GM23338 (cell line): ENCODE results near the gene CBFA2T3. TPM values are rescaled to one million over a fixed set of nuclear protein-coding genes. Genes with fewer than 3 reads are reported as not detected.

ENCODE experiments used
- ATAC-seq: fragments of 200-7000 bp; cut with Tn5 transposase; 3 replicates; pipeline ENCODE4 v1.9.1; 2020
- DNase-seq: peaks from one replicate; pipeline ENCODE4 v3.0.0-alpha.2; 2015; ENCODE audit warnings: low spot score
- H2AFZ ChIP-seq: fragments of 200-600 bp; sonication (generic); 2 replicates; pipeline ENCODE4 v1.8.0; 2016; ENCODE audit warnings: antibody characterized with exemption, mild to moderate bottlenecking, moderate library complexity
- H3F3A ChIP-seq: fragments of 200-600 bp; sonication (generic); replicated peaks from 2 replicates; pipeline ENCODE4 v1.8.0; 2017; ENCODE audit warnings: antibody characterized with exemption, mixed run types, low read depth
- H3K27ac ChIP-seq: fragments of 200-600 bp; sonication (generic); 2 replicates; pipeline ENCODE4 v1.6.1; 2016; ENCODE audit warnings: low read depth
- H3K27me3 ChIP-seq: fragments of 200-600 bp; sonication (generic); 2 replicates; pipeline ENCODE4 v1.8.0; 2016; ENCODE audit warnings: mild to moderate bottlenecking, mixed run types, moderate library complexity; ENCODE audit not compliant: insufficient read depth
- H3K36me3 ChIP-seq: fragments of 200-600 bp; sonication (generic); 2 replicates; pipeline ENCODE4 v1.8.0; 2016; ENCODE audit warnings: mild to moderate bottlenecking; ENCODE audit not compliant: insufficient read depth
- H3K4me1 ChIP-seq: fragments of 200-600 bp; sonication (generic); 2 replicates; pipeline ENCODE4 v1.8.0; 2016; ENCODE audit warnings: mild to moderate bottlenecking, moderate library complexity; ENCODE audit not compliant: insufficient read depth
- H3K4me2 ChIP-seq: fragments of 200-600 bp; sonication (generic); 2 replicates; pipeline ENCODE4 v1.7.1; 2017; ENCODE audit warnings: mixed run types
- H3K4me3 ChIP-seq: fragments of 200-600 bp; sonication (generic); 2 replicates; pipeline ENCODE4 v1.6.1; 2016; ENCODE audit warnings: mixed run types
- H3K79me2 ChIP-seq: fragments of 200-600 bp; sonication (generic); replicated peaks from 2 replicates; pipeline ENCODE4 v1.8.0; 2017; ENCODE audit warnings: mild to moderate bottlenecking; ENCODE audit not compliant: insufficient read depth
- H3K9me2 ChIP-seq: fragments of 200-600 bp; sonication (generic); 2 replicates; pipeline ENCODE4 v1.8.0; 2017; ENCODE audit not compliant: insufficient read depth
- H4K20me1 ChIP-seq: fragments of 200-600 bp; sonication (generic); replicated peaks from 2 replicates; pipeline ENCODE4 v1.8.0; 2017; ENCODE audit warnings: mild to moderate bottlenecking; ENCODE audit not compliant: insufficient read depth
- H3K27ac Mint-ChIP-seq: 2 replicates; pipeline ENCODE4 v1.8.0; 2020; ENCODE audit warnings: inconsistent platforms, mild to moderate bottlenecking, moderate library complexity, mixed read lengths
- H3K27me3 Mint-ChIP-seq: 3 replicates; pipeline ENCODE4 v1.8.0; 2022; ENCODE audit warnings: low read depth, mild to moderate bottlenecking, moderate library complexity, mixed read lengths, inconsistent platforms; ENCODE audit not compliant: insufficient read depth, poor library complexity
- H3K36me3 Mint-ChIP-seq: 3 replicates; pipeline ENCODE4 v1.8.0; 2021; ENCODE audit warnings: low read depth, mild to moderate bottlenecking, inconsistent platforms, moderate library complexity, mixed read lengths
- H3K4me1 Mint-ChIP-seq: 3 replicates; pipeline ENCODE4 v1.8.0; 2020; ENCODE audit warnings: mild to moderate bottlenecking, inconsistent platforms, mixed read lengths
- H3K4me3 Mint-ChIP-seq: 3 replicates; pipeline ENCODE4 v1.8.0; 2021; ENCODE audit warnings: moderate library complexity, mild to moderate bottlenecking, inconsistent platforms, mixed read lengths
- H3K9me3 Mint-ChIP-seq: 3 replicates; pipeline ENCODE4 v1.8.0; 2020; ENCODE audit warnings: moderate library complexity, mild to moderate bottlenecking, inconsistent platforms, mixed read lengths
- CREB1 ChIP-seq: fragments of 250-450 bp; sonication (Bioruptor Pico); IDR thresholded peaks from 2 replicates; pipeline ENCODE4 v1.5.0; 2020; ENCODE audit warnings: low read depth, mild to moderate bottlenecking, moderate library complexity
- EZH2 ChIP-seq: fragments of 200-600 bp; sonication (generic); IDR thresholded peaks from one replicate; pipeline ENCODE4 v1.8.0; 2017; ENCODE audit warnings: antibody characterized with exemption, mild to moderate bottlenecking, low read depth; ENCODE audit not compliant: unreplicated experiment
- EZH2phosphoT487 ChIP-seq: fragments of 200-600 bp; sonication (generic); IDR thresholded peaks from one replicate; pipeline ENCODE4 v1.8.1; 2018; ENCODE audit warnings: antibody characterized with exemption; ENCODE audit not compliant: unreplicated experiment
- JUNB ChIP-seq: IDR thresholded peaks from one replicate; pipeline ENCODE4 v1.6.1; 2016; ENCODE audit warnings: antibody characterized with exemption; ENCODE audit not compliant: unreplicated experiment
- NANOG ChIP-seq: IDR thresholded peaks from 2 replicates; pipeline ENCODE4 v1.6.1; 2016; ENCODE audit warnings: antibody characterized with exemption, borderline replicate concordance
- POLR2AphosphoS5 ChIP-seq: IDR thresholded peaks from 2 replicates; pipeline ENCODE4 v1.6.1; 2016; ENCODE audit warnings: antibody characterized with exemption, low read depth
- STAT1 ChIP-seq: IDR thresholded peaks from one replicate; pipeline ENCODE4 v1.6.1; 2016; ENCODE audit warnings: antibody characterized with exemption; ENCODE audit not compliant: unreplicated experiment
- ZNF114 ChIP-seq: fragments of 250-450 bp; sonication (Bioruptor Pico); IDR thresholded peaks from 2 replicates; pipeline ENCODE4 v1.5.0; 2020; ENCODE audit warnings: mild to moderate bottlenecking, moderate library complexity
- ZNF331 ChIP-seq: fragments of 250-450 bp; sonication (Bioruptor Pico); IDR thresholded peaks from 2 replicates; pipeline ENCODE4 v1.5.0; 2020; ENCODE audit warnings: low read depth, mild to moderate bottlenecking, moderate library complexity
- polyA plus RNA-seq: library from polyadenylated mRNA; unstranded; fragments of >200 nt; fragmentation: Nextera tagmentation; extraction: Ambion mirVana; gene quantifications from 2 replicates; pipeline ENCODE4 v1.2.1, GENCODE V29; 2016
- total RNA-seq: library from RNA; depleted of rRNA; stranded (reverse); fragments of >200 nt; shearing (Covaris generic); gene quantifications from 2 replicates; pipeline ENCODE4 v1.2.3, GENCODE V29; 2014
- TF ChIP-seq, protein P1 (sequence below): IDR thresholded peaks from 2 replicates; pipeline ENCODE4 v1.6.1; 2016; ENCODE audit warnings: antibody characterized with exemption
- TF ChIP-seq, protein P2 (sequence below), 2 experiments: fragments of 200-600 bp in 1 of 2; sonication (generic) in 1 of 2; conservative IDR thresholded peaks; 2 replicates each; pipeline versions ENCODE4 v1.5.1 to v1.6.1; 2016 to 2017; ENCODE audit warnings: antibody characterized with exemption in 2 of 2, low read depth in 2 of 2, mild to moderate bottlenecking in 2 of 2, moderate library complexity in 1 of 2
- TF ChIP-seq, protein P3 (sequence below): IDR thresholded peaks from one replicate; pipeline ENCODE4 v1.6.1; 2018; ENCODE audit warnings: antibody characterized with exemption; ENCODE audit not compliant: unreplicated experiment
- TF ChIP-seq, protein P4 (sequence below): fragments of 250-450 bp; sonication (Bioruptor Pico); IDR thresholded peaks from 2 replicates; pipeline ENCODE4 v1.5.0; 2020; ENCODE audit warnings: mild to moderate bottlenecking, moderate library complexity

The CBFA2T3 gene
- total and polyA plus RNA-seq, 2 experiments from 2014 or later: 0.87 to 1.5 TPM

DNA sequence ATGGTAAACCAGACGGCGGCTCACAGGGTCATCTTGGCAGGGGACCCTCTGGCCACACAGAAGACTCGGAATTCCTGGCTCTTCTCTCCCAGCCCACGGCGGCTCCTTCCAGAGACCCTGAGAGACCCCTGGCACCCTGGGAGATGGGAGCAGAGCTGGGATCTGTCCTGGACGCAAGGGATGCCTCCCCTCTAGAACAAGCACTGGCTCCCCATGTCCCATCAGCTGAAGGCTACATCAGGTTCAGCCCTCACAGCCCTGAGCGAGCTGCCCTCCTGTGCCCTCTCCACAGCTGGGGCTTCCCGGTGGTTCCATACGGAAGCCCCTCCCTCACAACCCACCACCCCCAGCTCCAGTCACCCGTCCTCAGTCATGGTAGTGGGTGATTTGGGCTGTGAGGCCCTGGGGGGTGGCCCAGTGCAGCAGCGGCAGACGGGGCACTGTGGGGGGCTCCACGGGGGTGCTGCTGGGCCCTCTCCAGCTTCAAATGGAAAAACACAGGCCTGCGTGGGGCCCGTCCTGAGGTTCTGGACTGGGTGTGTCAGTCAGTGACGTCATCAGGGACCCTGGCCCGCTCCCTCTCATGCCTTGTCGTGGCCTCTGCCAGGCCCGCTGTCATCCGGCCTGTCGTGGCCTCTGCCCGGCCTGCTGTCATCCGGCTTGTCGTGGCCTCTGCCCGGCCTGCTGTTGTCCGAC lies 13.0 kb upstream of the CBFA2T3 start:
- DNase-seq: no peak
- Histone ChIP-seq H3K27ac (no peak overlapping the region), H2AFZ (no peak overlapping the region), H3K4me2 (no peak overlapping the region), H3K4me3 (no peak overlapping the region), H3K36me3 (no peaks in the 10 kb centered on the region), H3K4me1 (peaks cover 8% of the 10 kb centered on the region; the same call in 1 of the 2 replicates), H3K9me2 (no peaks in the 10 kb centered on the region), H3K27me3 (no peaks in the 10 kb centered on the region), H4K20me1 (no peaks in the 10 kb centered on the region), H3K79me2 (no peaks in the 10 kb centered on the region), H3F3A (no peaks in the 10 kb centered on the region)
- no peak for ATAC-seq
- H3K27me3 Mint-ChIP-seq: peaks cover 6% of the 10 kb centered on the region
- no peak overlapping the region for H3K27ac Mint-ChIP-seq
- H3K9me3 Mint-ChIP-seq: no peaks in the 10 kb centered on the region
- H3K4me3 Mint-ChIP-seq: no peak overlapping the region; the same call in 2 of the 3 replicates
- H3K36me3 Mint-ChIP-seq: no peaks in the 10 kb centered on the region
- TF ChIP-seq JUNB (no peak), NANOG (no peak), ZNF114 (CRISPR knock-in tag) (no peak), EZH2 (no peak), EZH2phosphoT487 (no peak), CREB1 (CRISPR knock-in tag) (no peak), POLR2AphosphoS5 (no peak), ZNF331 (CRISPR knock-in tag) (no peak), STAT1 (no peak)
- TF ChIP-seq, protein P1, sequence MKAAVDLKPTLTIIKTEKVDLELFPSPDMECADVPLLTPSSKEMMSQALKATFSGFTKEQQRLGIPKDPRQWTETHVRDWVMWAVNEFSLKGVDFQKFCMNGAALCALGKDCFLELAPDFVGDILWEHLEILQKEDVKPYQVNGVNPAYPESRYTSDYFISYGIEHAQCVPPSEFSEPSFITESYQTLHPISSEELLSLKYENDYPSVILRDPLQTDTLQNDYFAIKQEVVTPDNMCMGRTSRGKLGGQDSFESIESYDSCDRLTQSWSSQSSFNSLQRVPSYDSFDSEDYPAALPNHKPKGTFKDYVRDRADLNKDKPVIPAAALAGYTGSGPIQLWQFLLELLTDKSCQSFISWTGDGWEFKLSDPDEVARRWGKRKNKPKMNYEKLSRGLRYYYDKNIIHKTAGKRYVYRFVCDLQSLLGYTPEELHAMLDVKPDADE: no peak
- TF ChIP-seq, protein P2, sequence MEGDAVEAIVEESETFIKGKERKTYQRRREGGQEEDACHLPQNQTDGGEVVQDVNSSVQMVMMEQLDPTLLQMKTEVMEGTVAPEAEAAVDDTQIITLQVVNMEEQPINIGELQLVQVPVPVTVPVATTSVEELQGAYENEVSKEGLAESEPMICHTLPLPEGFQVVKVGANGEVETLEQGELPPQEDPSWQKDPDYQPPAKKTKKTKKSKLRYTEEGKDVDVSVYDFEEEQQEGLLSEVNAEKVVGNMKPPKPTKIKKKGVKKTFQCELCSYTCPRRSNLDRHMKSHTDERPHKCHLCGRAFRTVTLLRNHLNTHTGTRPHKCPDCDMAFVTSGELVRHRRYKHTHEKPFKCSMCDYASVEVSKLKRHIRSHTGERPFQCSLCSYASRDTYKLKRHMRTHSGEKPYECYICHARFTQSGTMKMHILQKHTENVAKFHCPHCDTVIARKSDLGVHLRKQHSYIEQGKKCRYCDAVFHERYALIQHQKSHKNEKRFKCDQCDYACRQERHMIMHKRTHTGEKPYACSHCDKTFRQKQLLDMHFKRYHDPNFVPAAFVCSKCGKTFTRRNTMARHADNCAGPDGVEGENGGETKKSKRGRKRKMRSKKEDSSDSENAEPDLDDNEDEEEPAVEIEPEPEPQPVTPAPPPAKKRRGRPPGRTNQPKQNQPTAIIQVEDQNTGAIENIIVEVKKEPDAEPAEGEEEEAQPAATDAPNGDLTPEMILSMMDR (conservative IDR thresholded peaks at IDR 0.05; ENCODE audit: low read depth in 2 of 2): no peak
- TF ChIP-seq, protein P3, sequence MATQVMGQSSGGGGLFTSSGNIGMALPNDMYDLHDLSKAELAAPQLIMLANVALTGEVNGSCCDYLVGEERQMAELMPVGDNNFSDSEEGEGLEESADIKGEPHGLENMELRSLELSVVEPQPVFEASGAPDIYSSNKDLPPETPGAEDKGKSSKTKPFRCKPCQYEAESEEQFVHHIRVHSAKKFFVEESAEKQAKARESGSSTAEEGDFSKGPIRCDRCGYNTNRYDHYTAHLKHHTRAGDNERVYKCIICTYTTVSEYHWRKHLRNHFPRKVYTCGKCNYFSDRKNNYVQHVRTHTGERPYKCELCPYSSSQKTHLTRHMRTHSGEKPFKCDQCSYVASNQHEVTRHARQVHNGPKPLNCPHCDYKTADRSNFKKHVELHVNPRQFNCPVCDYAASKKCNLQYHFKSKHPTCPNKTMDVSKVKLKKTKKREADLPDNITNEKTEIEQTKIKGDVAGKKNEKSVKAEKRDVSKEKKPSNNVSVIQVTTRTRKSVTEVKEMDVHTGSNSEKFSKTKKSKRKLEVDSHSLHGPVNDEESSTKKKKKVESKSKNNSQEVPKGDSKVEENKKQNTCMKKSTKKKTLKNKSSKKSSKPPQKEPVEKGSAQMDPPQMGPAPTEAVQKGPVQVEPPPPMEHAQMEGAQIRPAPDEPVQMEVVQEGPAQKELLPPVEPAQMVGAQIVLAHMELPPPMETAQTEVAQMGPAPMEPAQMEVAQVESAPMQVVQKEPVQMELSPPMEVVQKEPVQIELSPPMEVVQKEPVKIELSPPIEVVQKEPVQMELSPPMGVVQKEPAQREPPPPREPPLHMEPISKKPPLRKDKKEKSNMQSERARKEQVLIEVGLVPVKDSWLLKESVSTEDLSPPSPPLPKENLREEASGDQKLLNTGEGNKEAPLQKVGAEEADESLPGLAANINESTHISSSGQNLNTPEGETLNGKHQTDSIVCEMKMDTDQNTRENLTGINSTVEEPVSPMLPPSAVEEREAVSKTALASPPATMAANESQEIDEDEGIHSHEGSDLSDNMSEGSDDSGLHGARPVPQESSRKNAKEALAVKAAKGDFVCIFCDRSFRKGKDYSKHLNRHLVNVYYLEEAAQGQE: no peak
- TF ChIP-seq, protein P4, sequence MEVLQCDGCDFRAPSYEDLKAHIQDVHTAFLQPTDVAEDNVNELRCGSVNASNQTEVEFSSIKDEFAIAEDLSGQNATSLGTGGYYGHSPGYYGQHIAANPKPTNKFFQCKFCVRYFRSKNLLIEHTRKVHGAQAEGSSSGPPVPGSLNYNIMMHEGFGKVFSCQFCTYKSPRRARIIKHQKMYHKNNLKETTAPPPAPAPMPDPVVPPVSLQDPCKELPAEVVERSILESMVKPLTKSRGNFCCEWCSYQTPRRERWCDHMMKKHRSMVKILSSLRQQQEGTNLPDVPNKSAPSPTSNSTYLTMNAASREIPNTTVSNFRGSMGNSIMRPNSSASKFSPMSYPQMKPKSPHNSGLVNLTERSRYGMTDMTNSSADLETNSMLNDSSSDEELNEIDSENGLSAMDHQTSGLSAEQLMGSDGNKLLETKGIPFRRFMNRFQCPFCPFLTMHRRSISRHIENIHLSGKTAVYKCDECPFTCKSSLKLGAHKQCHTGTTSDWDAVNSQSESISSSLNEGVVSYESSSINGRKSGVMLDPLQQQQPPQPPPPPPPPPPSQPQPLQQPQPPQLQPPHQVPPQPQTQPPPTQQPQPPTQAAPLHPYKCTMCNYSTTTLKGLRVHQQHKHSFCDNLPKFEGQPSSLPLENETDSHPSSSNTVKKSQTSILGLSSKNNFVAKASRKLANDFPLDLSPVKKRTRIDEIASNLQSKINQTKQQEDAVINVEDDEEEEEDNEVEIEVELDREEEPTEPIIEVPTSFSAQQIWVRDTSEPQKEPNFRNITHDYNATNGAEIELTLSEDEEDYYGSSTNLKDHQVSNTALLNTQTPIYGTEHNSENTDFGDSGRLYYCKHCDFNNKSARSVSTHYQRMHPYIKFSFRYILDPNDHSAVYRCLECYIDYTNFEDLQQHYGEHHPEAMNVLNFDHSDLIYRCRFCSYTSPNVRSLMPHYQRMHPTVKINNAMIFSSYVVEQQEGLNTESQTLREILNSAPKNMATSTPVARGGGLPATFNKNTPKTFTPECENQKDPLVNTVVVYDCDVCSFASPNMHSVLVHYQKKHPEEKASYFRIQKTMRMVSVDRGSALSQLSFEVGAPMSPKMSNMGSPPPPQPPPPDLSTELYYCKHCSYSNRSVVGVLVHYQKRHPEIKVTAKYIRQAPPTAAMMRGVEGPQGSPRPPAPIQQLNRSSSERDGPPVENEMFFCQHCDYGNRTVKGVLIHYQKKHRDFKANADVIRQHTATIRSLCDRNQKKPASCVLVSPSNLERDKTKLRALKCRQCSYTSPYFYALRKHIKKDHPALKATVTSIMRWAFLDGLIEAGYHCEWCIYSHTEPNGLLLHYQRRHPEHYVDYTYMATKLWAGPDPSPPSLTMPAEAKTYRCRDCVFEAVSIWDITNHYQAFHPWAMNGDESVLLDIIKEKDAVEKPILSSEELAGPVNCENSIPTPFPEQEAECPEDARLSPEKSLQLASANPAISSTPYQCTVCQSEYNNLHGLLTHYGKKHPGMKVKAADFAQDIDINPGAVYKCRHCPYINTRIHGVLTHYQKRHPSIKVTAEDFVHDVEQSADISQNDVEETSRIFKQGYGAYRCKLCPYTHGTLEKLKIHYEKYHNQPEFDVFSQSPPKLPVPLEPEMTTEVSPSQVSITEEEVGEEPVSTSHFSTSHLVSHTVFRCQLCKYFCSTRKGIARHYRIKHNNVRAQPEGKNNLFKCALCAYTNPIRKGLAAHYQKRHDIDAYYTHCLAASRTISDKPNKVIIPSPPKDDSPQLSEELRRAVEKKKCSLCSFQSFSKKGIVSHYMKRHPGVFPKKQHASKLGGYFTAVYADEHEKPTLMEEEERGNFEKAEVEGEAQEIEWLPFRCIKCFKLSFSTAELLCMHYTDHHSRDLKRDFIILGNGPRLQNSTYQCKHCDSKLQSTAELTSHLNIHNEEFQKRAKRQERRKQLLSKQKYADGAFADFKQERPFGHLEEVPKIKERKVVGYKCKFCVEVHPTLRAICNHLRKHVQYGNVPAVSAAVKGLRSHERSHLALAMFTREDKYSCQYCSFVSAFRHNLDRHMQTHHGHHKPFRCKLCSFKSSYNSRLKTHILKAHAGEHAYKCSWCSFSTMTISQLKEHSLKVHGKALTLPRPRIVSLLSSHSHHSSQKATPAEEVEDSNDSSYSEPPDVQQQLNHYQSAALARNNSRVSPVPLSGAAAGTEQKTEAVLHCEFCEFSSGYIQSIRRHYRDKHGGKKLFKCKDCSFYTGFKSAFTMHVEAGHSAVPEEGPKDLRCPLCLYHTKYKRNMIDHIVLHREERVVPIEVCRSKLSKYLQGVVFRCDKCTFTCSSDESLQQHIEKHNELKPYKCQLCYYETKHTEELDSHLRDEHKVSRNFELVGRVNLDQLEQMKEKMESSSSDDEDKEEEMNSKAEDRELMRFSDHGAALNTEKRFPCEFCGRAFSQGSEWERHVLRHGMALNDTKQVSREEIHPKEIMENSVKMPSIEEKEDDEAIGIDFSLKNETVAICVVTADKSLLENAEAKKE (CRISPR knock-in tag): no peak
- peaks cover 7% of the 10 kb centered on the region for H3K4me1 Mint-ChIP-seq
